ENCODE results near the gene RGS10.

Gene RGS10

DNA sequence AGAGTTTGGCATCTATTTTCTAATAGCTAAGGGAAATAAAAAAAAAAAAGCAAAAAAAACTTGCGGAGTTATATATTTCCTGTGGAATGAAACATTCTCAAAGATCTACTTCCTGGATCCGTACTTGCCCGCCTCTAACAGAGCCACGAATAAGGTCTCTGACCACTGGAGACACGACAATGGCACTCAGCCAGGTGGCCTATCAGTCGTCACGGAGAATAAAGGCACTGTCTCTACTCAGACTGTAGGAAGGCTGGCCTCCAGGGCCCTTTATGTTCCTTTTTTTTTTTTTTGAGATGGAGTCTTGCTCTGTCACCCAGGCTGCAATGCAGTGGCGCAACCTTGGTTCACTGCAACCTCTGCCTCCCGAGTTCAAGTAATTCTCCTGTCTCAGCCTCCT is 58.7 kb downstream of the RGS10 start:
- TF ChIP-seq, protein P1, sequence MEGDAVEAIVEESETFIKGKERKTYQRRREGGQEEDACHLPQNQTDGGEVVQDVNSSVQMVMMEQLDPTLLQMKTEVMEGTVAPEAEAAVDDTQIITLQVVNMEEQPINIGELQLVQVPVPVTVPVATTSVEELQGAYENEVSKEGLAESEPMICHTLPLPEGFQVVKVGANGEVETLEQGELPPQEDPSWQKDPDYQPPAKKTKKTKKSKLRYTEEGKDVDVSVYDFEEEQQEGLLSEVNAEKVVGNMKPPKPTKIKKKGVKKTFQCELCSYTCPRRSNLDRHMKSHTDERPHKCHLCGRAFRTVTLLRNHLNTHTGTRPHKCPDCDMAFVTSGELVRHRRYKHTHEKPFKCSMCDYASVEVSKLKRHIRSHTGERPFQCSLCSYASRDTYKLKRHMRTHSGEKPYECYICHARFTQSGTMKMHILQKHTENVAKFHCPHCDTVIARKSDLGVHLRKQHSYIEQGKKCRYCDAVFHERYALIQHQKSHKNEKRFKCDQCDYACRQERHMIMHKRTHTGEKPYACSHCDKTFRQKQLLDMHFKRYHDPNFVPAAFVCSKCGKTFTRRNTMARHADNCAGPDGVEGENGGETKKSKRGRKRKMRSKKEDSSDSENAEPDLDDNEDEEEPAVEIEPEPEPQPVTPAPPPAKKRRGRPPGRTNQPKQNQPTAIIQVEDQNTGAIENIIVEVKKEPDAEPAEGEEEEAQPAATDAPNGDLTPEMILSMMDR (IDR thresholded peaks at IDR 0.05; ENCODE audit: insufficient read depth, low read length, missing control alignments): no peak
- ChIA-PET CTCF (interaction anchor here (0.9 kb wide), 1 partner anchor 284 kb away, joined by 3 read pairs; no protein-coding TSS in a partner anchor), POLR2A (no interaction called here)
- no peak for DNase-seq (ENCODE audit: low read depth, low spot score)
- no peak overlapping the region for H3K4me3 ChIP-seq (ENCODE audit: low read depth, low read length)

- TF ChIP-seq, protein P1 (IDR thresholded peaks at IDR 0.05; ENCODE audit: insufficient read depth, low read length, missing control alignments): no peak
- DNase-seq (ENCODE audit: low read depth, low spot score): no peak
Observed at GRCh38 chr10:119483001-119483400, 59.5 kb downstream of the RGS10 start.

DNA sequence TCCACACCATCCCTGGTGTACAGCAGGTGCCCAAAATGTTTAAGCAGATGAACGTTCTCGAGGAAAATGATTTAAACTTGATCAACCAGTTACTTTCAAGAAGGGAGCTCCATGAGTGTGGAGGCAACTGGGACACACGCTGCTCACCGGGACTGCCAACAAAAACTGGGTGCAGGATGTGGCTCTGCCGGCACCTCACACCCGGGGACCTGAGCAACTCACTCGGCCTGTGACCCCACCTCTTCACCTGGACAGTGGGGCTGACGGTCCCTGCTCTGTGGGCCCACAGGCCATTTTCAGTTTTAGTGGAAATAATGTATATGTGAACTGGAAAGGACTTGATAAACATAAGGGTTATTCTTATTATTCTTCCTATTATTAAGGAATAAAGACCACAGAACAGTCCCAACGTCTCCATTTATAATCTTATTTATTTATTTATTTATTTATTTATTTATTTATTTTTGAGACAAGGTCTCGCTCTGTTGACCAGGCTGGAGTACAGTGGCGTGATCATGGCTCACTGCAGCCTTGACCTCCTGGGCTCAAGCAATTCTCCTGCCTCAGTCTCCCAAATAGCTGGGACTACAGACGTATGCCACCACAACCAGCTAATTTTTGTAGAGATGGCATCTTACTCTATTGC is 60.6 kb downstream of the RGS10 start:
- CTCF ChIA-PET: interaction anchor here (1.0 to 1.5 kb wide), 4 partner anchors 8 to 283 kb away, joined by 3 to 4 read pairs (median 4); partner anchors contain the start of gene RGS10
- TF ChIP-seq, protein P1 (IDR thresholded peaks at IDR 0.05; ENCODE audit: insufficient read depth, low read length, missing control alignments): no peak
- no peak overlapping the region for H3K4me3 ChIP-seq (ENCODE audit: low read depth, low read length)
- POLR2A ChIA-PET: no interaction called here
- no peak for DNase-seq (ENCODE audit: low read depth, low spot score)

More at GRCh38 chr10:119483001-119483400, 59.5 kb downstream of the RGS10 start:
- ChIA-PET POLR2A (no interaction called here), CTCF (interaction anchor here (0.9 kb wide), 1 partner anchor 284 kb away, joined by 3 read pairs; no protein-coding TSS in a partner anchor)
- no peak overlapping the region for H3K4me3 ChIP-seq (ENCODE audit: low read depth, low read length)

GRCh38 chr10:119480667-119481066 is 61.9 kb downstream of the RGS10 start:
- POLR2A ChIA-PET: interaction anchor here (0.6 kb wide), 1 partner anchor 146 kb away, joined by 3 read pairs; no protein-coding TSS in a partner anchor
- DNase-seq (ENCODE audit: low read depth, low spot score): no peak
- CTCF ChIA-PET: interaction anchor here (1.1 to 1.8 kb wide), 3 partner anchors 62 to 279 kb away, joined by 3 to 7 read pairs (median 4); partner anchors contain the start of genes GRK5 and RGS10
- H3K4me3 ChIP-seq (ENCODE audit: low read depth, low read length): no peak overlapping the region
- TF ChIP-seq, protein P1 (IDR thresholded peaks at IDR 0.05; ENCODE audit: insufficient read depth, low read length, missing control alignments): no peak

- DNase-seq (ENCODE audit: low read depth, low spot score): no peak
- H3K4me3 ChIP-seq (ENCODE audit: low read depth, low read length): no peak overlapping the region
- ChIA-PET CTCF (interaction anchor here (0.7 to 2.1 kb wide), 7 partner anchors 8 to 280 kb away, joined by 3 to 12 read pairs (median 7); partner anchors contain the start of gene GRK5), POLR2A (no interaction called here)
- TF ChIP-seq, protein P1 (IDR thresholded peaks at IDR 0.05; ENCODE audit: insufficient read depth, low read length, missing control alignments): no peak
Observed at GRCh38 chr10:119479532-119479931, 63.0 kb downstream of the RGS10 start.

- ChIA-PET CTCF (interaction anchor here (1.9 to 2.1 kb wide), 3 partner anchors 9 to 279 kb away, joined by 7 to 12 read pairs (median 9); no protein-coding TSS in a partner anchor), POLR2A (no interaction called here)
- no peak for DNase-seq (ENCODE audit: low read depth, low spot score)
- TF ChIP-seq, protein P1 (IDR thresholded peaks at IDR 0.05; ENCODE audit: insufficient read depth, low read length, missing control alignments): no peak
- H3K4me3 ChIP-seq (ENCODE audit: low read depth, low read length): no peak overlapping the region
Observed at GRCh38 chr10:119478811-119479341, 63.6 kb downstream of the RGS10 start.
